Astrocyte (in vitro differentiated cells and primary cell): ENCODE data around the gene CFTR.

Experiments
- EZH2 ChIP-seq: IDR thresholded peaks from 2 replicates; pipeline ENCODE4 v1.6.1; 2012; ENCODE audit warnings: mild to moderate bottlenecking, low read length, inconsistent platforms; ENCODE audit not compliant: insufficient read depth
- TF ChIP-seq, protein P1 (sequence below): IDR thresholded peaks from 2 replicates; pipeline ENCODE4 v1.5.1; 2011; ENCODE audit warnings: low read depth, mild to moderate bottlenecking, inconsistent platforms, low read length, moderate library complexity; ENCODE audit not compliant: insufficient read depth

DNA sequence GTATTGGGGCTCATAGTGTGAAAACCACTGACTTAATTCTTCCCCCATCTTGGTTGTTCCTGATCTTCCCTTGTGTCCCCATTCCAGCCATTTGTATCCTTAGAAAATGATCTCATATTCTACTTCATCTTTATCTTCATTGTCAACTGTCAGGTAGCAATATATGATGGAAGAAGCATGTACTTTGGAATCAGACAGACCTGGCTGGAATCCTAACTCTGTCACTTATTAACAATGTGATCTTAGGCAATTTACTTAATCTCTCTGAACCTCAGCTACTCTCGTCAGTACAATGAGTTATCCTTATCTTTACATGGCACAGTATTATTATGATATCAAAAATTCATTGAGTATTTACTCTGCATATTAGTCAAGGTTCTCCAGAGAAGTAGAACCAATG is 10.1 kb downstream of the CFTR start:
- TF ChIP-seq, protein P1, sequence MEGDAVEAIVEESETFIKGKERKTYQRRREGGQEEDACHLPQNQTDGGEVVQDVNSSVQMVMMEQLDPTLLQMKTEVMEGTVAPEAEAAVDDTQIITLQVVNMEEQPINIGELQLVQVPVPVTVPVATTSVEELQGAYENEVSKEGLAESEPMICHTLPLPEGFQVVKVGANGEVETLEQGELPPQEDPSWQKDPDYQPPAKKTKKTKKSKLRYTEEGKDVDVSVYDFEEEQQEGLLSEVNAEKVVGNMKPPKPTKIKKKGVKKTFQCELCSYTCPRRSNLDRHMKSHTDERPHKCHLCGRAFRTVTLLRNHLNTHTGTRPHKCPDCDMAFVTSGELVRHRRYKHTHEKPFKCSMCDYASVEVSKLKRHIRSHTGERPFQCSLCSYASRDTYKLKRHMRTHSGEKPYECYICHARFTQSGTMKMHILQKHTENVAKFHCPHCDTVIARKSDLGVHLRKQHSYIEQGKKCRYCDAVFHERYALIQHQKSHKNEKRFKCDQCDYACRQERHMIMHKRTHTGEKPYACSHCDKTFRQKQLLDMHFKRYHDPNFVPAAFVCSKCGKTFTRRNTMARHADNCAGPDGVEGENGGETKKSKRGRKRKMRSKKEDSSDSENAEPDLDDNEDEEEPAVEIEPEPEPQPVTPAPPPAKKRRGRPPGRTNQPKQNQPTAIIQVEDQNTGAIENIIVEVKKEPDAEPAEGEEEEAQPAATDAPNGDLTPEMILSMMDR, result no peak
- no peak for TF ChIP-seq EZH2
